ENCODE results near the gene ISY1. TPM values are rescaled to one million over a fixed set of nuclear protein-coding genes. Genes with fewer than 3 reads are reported as not detected.
A peak's percentile ranks its signal among the peaks of the same experiment; 100 is the strongest.
"Not testable (repeated sequence)": the region's sequence is repeated elsewhere in the genome, so short reads cannot be mapped to it uniquely, and the experiment has no call there.

ISY1 gene
- total and polyA plus RNA-seq, 2 of the 4 experiments (the other 2 are of a cell fraction) = 28.5 to 31.5 TPM

- H3K4me1 ChIP-seq (ENCODE audit: control insufficient read depth, insufficient read depth, low read length); H3K56ac ChIP-seq (ENCODE audit: extremely low read depth, insufficient read depth, low read length); ATAC-seq (ENCODE audit: low read depth); H3K27me3 ChIP-seq (ENCODE audit: control insufficient read depth, insufficient read depth, low read length); H4K91ac ChIP-seq (ENCODE audit: insufficient read depth, low read depth, low read length); H2AK5ac ChIP-seq (ENCODE audit: low read depth, low read length); in situ Hi-C loops (cut with MboI; ENCODE audit: low sequenced_read_pairs); H3K36me3 ChIP-seq (ENCODE audit: control insufficient read depth, insufficient read depth, low read length); H3K14ac ChIP-seq (replicated peaks; ENCODE audit: low read depth, low read length); H2AK9ac ChIP-seq (replicated peaks; ENCODE audit: low read depth, low read length, poor library complexity); DNase-seq; H2BK5ac ChIP-seq (ENCODE audit: low read depth, low read length, poor library complexity, severe bottlenecking); H3K9me3 ChIP-seq (ENCODE audit: control insufficient read depth, insufficient read depth, low read length); H3K27ac ChIP-seq (ENCODE audit: insufficient read depth, low read length); H3K9me1 ChIP-seq (ENCODE audit: insufficient read depth, low read length); H2BK20ac ChIP-seq (ENCODE audit: low read depth, low read length); H4K5ac ChIP-seq (ENCODE audit: low read depth, low read length); dilution Hi-C loops (cut with HindIII; ENCODE audit: low sequenced_read_pairs, unreplicated experiment); BruUV-seq (replicated peaks); H2BK120ac ChIP-seq (ENCODE audit: low read depth, low read length); H3K18ac ChIP-seq (ENCODE audit: low read depth, low read length); H2BK15ac ChIP-seq (ENCODE audit: low read depth, low read length); H2AFZ ChIP-seq (replicated peaks; ENCODE audit: low read length, poor library complexity); H3K4me3 ChIP-seq (ENCODE audit: insufficient read depth, low read depth, low read length): not testable (repeated sequence)
- Histone ChIP-seq H3K9ac (ENCODE audit: low read depth, low read length) (peak overlapping the region; percentile 59; the same call in 1 of the 2 replicates), H3K79me1 (ENCODE audit: low read depth in 1 of 2, low read length in 2 of 2) (peaks cover 8 to 15% of the 10 kb centered on the region in 2 experiments), H3K4me2 (ENCODE audit: low read depth, low read length) (peak overlapping the region; percentile 66; the same call in 1 of the 2 replicates), H4K8ac (ENCODE audit: low read depth in 2 of 2, low read length in 2 of 2) (peak overlapping the region; percentile 60 to 93), H4K20me1 (ENCODE audit: insufficient read depth, low read length) (peaks cover 30% of the 10 kb centered on the region), H3K23ac (ENCODE audit: low read depth, low read length) (0 out of 2 replicates have a peak overlapping the region, but pooled peaks have one; percentile 36), H3K4ac (ENCODE audit: low read depth, low read length) (peak overlapping the region; percentile 55; the same call in 1 of the 2 replicates)
- intact Hi-C loops (cut with micrococcal nuclease) = loop anchor here (5.0 kb wide), 1 partner anchor 42 kb away; no protein-coding TSS in a partner anchor
- ChIA-PET CTCF (interaction anchor here (1.0 kb wide), 1 partner anchor 87 kb away, joined by 4 read pairs; no protein-coding TSS in a partner anchor), POLR2A (ENCODE audit: unreplicated experiment) (interaction anchor here (0.6 kb wide), 1 partner anchor 302 kb away, joined by 5 read pairs; no protein-coding TSS in a partner anchor)
- WGBS, 2 experiments (ENCODE audit: extremely low coverage in 2 of 2, insufficient read length in 1 of 2) = no CpG with 5 or more reads among the region's 20 CpGs
Observed at GRCh38 chr3:129184784-129185542, 24.1 kb upstream of the ISY1 start.
